Measurements from ENCODE around the gene NAGA. TPM values are rescaled to one million over a fixed set of nuclear protein-coding genes. Genes with fewer than 3 reads are reported as not detected.
A peak's percentile ranks its signal among the peaks of the same experiment; 100 is the strongest.

The NAGA gene
- total and polyA plus RNA-seq, 7 donors, result 6.6 to 28.6 (median 21.6) TPM

DNA sequence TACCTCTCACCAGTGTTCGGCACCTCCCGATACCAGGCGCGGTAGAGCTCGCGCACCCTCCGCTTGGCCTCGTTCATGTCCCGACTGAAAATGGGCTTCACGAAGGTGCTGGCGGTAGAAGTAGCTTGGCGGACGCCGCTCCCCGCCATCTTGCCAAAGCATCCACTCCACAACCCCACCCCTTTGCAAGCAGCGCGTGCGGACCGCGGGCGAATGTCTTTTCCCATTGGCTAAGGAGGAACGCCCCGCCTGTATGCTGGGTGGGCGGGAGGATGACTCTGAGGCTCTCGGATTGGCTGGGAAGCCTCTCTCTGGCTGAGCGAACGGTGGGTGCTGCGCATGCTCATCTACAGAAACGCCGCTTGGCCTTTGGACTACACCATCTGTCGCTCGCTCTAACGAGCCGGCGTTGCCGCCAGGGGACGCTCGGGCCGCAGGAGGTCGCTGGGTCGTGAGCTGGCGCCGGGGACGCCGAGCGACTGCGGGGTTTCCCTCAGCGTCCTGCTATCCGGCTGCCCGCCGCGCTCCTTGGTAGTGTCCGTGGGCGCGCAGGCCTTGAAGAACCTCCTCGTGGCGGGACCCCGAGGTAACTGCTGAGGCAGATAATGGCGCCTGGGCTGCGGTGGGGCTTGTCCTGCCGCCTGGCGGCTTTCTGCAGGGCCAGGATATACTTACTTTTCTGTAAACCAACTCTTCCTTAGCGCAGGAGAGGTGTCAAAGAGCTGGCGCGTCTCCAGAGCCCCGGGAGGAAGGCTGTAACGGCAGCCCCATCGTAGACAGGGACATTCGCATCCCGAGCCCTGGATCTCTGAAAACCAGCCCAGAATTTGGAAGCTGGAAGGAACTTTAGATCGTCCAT, 20.2 kb upstream of the NAGA start, which contains the start of gene NDUFA6:
Gene NDUFA6, minus strand, starts transcription at position 177 of the 859 bp plus-strand sequence. Its CDS starts 28 bp downstream, at position 149.
- H3K36me3 ChIP-seq, result peaks cover 0 to 13% (median 8%) of the 10 kb centered on the region in 4 donors
- peak within 1 kb of the TSS; percentile 92 to 98 (median 96) for H3K27ac ChIP-seq
- H3K4me1 ChIP-seq, result peaks cover 0 to 33% (median 24%) of the 10 kb centered on the region in 4 donors
- H3K9me3 ChIP-seq, result no peaks in the 10 kb centered on the region
- peak; percentile 100 for DNase-seq
- no peaks in the 10 kb centered on the region for H3K27me3 ChIP-seq
- H3K4me3 ChIP-seq, result peak within 1 kb of the TSS; percentile 69 to 87 (median 86)
- intact Hi-C loops (cut with DNase I), result loop anchor here (1.0 to 5.0 kb wide), 6 partner anchors 11 to 346 kb away; partner anchors contain the start of genes NAGA and TCF20
- 0% methylated on average over 71 of the region's 71 CpGs for WGBS, 2 donors
- TF ChIP-seq CTCF (IDR thresholded peaks at IDR 0.05), result peak; percentile 82 to 98 (median 94)
- TF ChIP-seq POLR2AphosphoS5 (IDR thresholded peaks at IDR 0.05), result peak; percentile 97 to 99 (median 98)
- peak; percentile 88 to 93 for TF ChIP-seq POLR2A (IDR thresholded peaks at IDR 0.05)
- TF ChIP-seq EP300 (IDR thresholded peaks at IDR 0.05), result no peak

DNA sequence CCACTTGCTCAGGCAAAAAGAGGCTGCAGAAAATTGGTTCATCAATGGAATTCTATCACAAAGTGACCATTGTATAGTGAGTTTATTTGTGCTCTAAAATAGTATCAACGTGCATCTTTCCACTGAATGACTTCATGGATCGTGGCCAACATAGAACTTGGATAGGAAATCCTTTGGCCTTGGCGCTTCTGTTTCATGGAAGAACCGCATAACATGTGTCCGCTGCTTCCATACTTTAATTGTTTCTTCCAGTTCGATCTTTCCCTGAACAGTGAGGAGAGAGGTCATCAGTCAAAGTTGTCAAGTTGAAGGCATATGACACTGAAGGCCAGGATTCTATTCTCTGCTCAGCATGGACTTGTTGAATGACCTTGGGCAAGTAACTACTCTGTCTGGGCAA, 15.4 kb upstream of the NAGA start:
- Histone ChIP-seq H3K9me3 (no peaks in the 10 kb centered on the region), H3K27me3 (no peaks in the 10 kb centered on the region), H3K4me1 (peaks cover 0 to 27% (median 23%) of the 10 kb centered on the region in 4 donors), H3K4me3 (no peak overlapping the region), H3K27ac (no peak overlapping the region), H3K36me3 (peaks cover 0 to 54% (median 29%) of the 10 kb centered on the region in 4 donors)
- 71 to 81% methylated on average over 6 of the region's 6 CpGs for WGBS, 2 donors
- DNase-seq, result no peak
- intact Hi-C loops (cut with DNase I), result no loop called here
- TF ChIP-seq CTCF (IDR thresholded peaks at IDR 0.05), result no peak

DNA sequence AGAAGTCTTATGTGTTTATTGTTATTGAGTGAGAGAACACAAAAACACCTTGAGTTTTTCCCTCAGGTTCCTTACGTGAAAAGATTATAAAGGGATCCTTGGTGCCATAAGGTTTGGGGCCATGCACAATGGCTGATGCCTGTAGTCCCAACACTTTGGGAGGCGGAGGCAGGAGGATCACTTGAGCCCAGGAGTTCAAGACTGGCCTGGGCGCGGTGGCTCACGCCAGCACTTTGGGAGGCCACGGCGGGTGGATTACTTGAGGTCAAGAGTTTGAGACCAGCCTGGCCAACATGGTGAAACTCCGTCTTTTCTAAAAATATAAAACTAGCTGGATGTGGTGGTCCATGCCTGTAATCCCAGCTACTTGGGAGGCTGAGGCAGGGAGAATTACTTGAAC, 14.3 kb upstream of the NAGA start:
- peaks cover 0 to 34% (median 28%) of the 10 kb centered on the region in 4 donors for H3K4me1 ChIP-seq
- no peak for DNase-seq
- H3K4me3 ChIP-seq, result no peak overlapping the region
- intact Hi-C loops (cut with DNase I), result no loop called here
- TF ChIP-seq POLR2A (IDR thresholded peaks at IDR 0.05) (no peak), POLR2AphosphoS5 (IDR thresholded peaks at IDR 0.05) (no peak), EP300 (IDR thresholded peaks at IDR 0.05) (no peak), CTCF (IDR thresholded peaks at IDR 0.05) (no peak)
- H3K27me3 ChIP-seq, result no peaks in the 10 kb centered on the region
- no peak overlapping the region for H3K27ac ChIP-seq
- no peaks in the 10 kb centered on the region for H3K9me3 ChIP-seq
- peaks cover 0 to 54% (median 29%) of the 10 kb centered on the region in 4 donors for H3K36me3 ChIP-seq
- 92 to 96% methylated on average over 8 of the region's 8 CpGs for WGBS, 2 donors

DNA sequence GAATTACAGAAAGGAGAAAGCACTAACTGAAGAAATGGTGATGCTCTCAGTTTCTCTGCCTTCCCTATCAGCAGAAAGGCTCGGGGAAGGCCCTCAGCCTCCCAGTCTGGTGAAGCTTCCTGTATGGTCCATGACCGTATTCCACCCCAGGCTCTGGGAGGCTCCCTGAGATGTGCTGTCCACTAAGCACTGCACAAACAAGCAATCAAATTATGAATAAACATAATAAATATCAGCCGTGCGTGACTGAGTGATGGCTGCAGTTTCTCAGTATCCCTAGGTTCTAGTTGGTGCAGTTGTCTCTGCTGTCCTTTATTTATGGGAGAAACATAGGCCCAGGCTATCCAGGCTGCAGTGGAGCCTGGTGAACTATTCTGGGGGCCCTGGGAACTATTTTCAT, 12.5 kb upstream of the NAGA start:
- no peak for TF ChIP-seq POLR2A (IDR thresholded peaks at IDR 0.05)
- no peak for TF ChIP-seq EP300 (IDR thresholded peaks at IDR 0.05)
- TF ChIP-seq CTCF (IDR thresholded peaks at IDR 0.05), result no peak
- DNase-seq, result no peak
- peaks cover 0 to 33% (median 25%) of the 10 kb centered on the region in 4 donors for H3K4me1 ChIP-seq
- H3K36me3 ChIP-seq, result peaks cover 0 to 54% (median 29%) of the 10 kb centered on the region in 4 donors
- intact Hi-C loops (cut with DNase I), result no loop called here
- H3K27me3 ChIP-seq, result no peaks in the 10 kb centered on the region
- H3K4me3 ChIP-seq, result no peak overlapping the region
- H3K9me3 ChIP-seq, result no peaks in the 10 kb centered on the region
- H3K27ac ChIP-seq, result no peak overlapping the region
- 83 to 86% methylated on average over 4 of the region's 4 CpGs for WGBS, 2 donors
